Skeletal muscle tissue (tissue), 4 donors: ENCODE measurements around the gene LTC4S. TPM values are rescaled to one million over a fixed set of nuclear protein-coding genes. Genes with fewer than 3 reads are reported as not detected.
"Not testable (repeated sequence)": the region's sequence is repeated elsewhere in the genome, so short reads cannot be mapped to it uniquely, and the experiment has no call there.

Experiments
- H3K27ac ChIP-seq: one replicate; pipeline ENCODE4 v1.7.0; 2013; ENCODE audit warnings: mild to moderate bottlenecking, low read depth, low read length, inconsistent platforms
- H3K27me3 ChIP-seq, 3 donors: one replicate each; pipeline ENCODE4 v1.7.0; 2013; ENCODE audit warnings: low read length in 3 of 3; ENCODE audit not compliant: control insufficient read depth in 3 of 3, insufficient read depth in 3 of 3
- H3K36me3 ChIP-seq, 3 donors: one replicate each; pipeline ENCODE4 v1.7.0; 2013; ENCODE audit warnings: low read length in 3 of 3; ENCODE audit not compliant: control insufficient read depth in 3 of 3, insufficient read depth in 3 of 3
- H3K4me1 ChIP-seq, 3 donors: one replicate each; pipeline ENCODE4 v1.7.0; 2013; ENCODE audit warnings: low read length in 3 of 3, mild to moderate bottlenecking in 3 of 3; ENCODE audit not compliant: control insufficient read depth in 3 of 3, insufficient read depth in 3 of 3
- H3K4me3 ChIP-seq, 3 donors: one replicate each; pipeline ENCODE4 v1.7.0; 2013; ENCODE audit warnings: low read length in 3 of 3
- H3K9ac ChIP-seq, 3 donors: one replicate each; pipeline ENCODE4 v1.7.0; 2013; ENCODE audit warnings: low read length in 3 of 3, mild to moderate bottlenecking in 3 of 3, moderate library complexity in 2 of 3, low read depth in 1 of 3
- H3K9me3 ChIP-seq, 3 donors: one replicate each; pipeline ENCODE4 v1.7.0; 2013; ENCODE audit warnings: low read length in 3 of 3; ENCODE audit not compliant: control insufficient read depth in 3 of 3
- total RNA-seq: library from RNA; depleted of rRNA; stranded (reverse); fragments of >200 nt; gene quantifications from one replicate; pipeline ENCODE4 v1.2.3, GENCODE V29; 2014
- donor health status: Osteomylitis.

Gene LTC4S
- total RNA-seq, 1 donor from 2014 or later: 3.7 TPM

DNA sequence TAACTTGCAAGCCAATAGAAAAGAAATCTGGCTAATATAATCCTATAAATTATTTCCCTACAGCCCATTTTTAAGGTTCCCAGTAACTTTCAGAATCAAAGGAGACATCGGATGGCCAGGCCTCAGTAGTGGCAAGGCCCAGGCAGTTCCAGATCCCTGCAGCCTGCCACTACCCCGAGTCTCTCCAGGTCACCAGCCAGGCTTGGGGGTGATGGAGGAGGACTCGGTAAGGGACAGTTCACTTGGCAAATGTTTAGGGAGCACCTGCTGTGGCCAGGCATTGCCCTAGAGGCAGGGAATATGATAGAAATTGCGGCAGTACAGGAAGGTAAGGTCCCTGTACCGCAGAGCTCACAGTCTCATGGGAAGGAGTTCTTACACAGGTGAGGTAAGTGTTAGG lies 15.2 kb upstream of the LTC4S start:
- Histone ChIP-seq H3K27me3 (no peaks in the 10 kb centered on the region), H3K4me3 (no peak overlapping the region), H3K4me1 (no peaks in the 10 kb centered on the region), H3K9me3 (no peaks in the 10 kb centered on the region), H3K9ac (no peak overlapping the region), H3K27ac (no peak overlapping the region), H3K36me3 (peaks cover 44 to 54% (median 45%) of the 10 kb centered on the region in 3 donors)

DNA sequence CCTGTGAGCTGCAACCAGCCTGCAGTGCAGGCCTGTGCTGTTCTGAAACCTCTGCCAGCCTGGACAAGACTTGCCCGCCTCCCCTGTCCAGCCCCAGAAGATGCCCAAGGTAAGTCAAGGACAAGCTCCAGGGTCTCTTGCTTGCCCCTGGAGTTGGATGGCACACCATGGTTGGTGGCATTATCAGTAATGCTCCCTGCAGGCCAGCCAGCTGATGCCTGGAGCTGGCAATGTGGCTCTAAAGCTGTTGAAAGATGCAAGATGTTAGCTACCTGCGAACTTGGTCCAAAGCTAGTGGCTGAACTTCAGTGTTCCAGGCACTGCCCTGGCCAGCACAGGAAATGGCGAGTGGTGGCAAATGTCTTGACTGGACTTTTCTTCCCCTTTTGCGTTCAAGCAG lies 14.0 kb upstream of the LTC4S start:
- Histone ChIP-seq H3K4me3 (no peak overlapping the region), H3K27me3 (no peaks in the 10 kb centered on the region), H3K36me3 (peaks cover 34 to 42% (median 39%) of the 10 kb centered on the region in 3 donors)

DNA sequence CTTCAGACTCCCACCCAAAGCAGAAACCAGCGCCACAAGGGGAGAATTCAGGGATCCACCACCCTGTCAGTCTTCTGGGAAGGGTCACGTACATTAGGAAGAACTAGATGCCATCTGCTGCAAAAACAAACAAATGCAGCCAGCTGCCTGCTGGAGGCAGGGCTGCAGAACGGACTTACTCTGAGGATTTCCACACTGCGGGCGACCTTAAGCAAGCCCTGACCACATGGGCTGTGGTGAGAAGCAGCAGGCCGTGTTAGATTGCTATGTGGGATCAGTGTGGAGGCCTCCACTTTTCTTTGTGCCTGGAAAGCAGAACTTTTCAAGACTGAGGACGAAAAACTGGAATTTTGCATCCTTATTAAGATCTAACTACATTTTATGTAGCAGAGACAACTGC lies 13.4 kb upstream of the LTC4S start:
- H3K9ac ChIP-seq: no peak overlapping the region
- H3K36me3 ChIP-seq: peaks cover 30 to 39% (median 39%) of the 10 kb centered on the region in 3 donors
- no peaks in the 10 kb centered on the region for H3K4me1 ChIP-seq
- H3K4me3 ChIP-seq: no peak overlapping the region
- H3K27me3 ChIP-seq: no peaks in the 10 kb centered on the region
- no peaks in the 10 kb centered on the region for H3K9me3 ChIP-seq
- H3K27ac ChIP-seq: no peak overlapping the region

More for the DNA sequence above, 14.0 kb upstream of the LTC4S start:
- H3K9ac ChIP-seq: no peak overlapping the region
- H3K9me3 ChIP-seq: no peaks in the 10 kb centered on the region
- H3K27ac ChIP-seq: no peak overlapping the region
- no peaks in the 10 kb centered on the region for H3K4me1 ChIP-seq

DNA sequence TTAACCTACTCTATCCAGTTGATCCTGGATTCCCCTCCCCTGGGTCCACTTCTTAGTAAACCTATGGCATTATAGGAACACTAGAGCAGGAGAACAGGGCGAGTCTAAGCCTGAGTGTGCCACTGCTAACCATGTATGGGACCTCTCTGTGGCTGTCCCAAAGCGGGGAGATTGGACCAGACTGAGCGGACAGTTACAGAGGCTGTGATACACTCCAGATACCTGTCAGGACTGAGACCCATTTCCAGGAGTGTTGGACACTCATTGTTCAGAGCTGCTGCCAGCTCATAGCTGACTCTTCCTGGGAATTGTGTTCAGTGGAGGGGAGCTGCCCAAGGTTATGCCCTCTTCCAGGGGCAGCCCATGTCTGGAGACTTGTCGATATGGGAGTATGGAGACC lies 11.9 kb upstream of the LTC4S start:
- no peaks in the 10 kb centered on the region for H3K27me3 ChIP-seq
- H3K27ac ChIP-seq: no peak overlapping the region
- no peak overlapping the region for H3K4me3 ChIP-seq
- no peaks in the 10 kb centered on the region for H3K4me1 ChIP-seq
- no peaks in the 10 kb centered on the region for H3K9me3 ChIP-seq
- no peak overlapping the region for H3K9ac ChIP-seq
- H3K36me3 ChIP-seq: peaks cover 20 to 29% (median 27%) of the 10 kb centered on the region in 3 donors

DNA sequence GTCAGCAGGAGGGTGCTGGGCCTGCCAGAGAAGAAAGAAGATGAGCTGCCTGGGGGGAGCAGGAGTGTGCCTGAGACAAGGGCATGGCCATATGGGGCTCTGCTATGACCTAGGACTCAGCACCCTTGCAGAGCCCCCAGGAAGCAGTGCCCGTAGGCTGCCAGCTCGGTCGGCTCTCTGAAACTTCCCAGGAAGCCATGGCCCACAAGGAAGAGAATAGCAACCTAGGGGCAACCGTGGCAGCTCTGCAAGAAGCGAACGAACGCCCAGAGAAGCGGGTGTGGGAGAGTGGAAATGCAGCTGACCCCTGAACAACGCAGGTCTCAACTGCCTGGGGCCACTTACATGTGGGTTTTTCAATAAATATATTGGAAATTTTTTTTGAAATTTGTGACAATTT lies 10.7 kb upstream of the LTC4S start:
- Histone ChIP-seq H3K4me3 (no peak overlapping the region), H3K27me3 (no peaks in the 10 kb centered on the region), H3K9ac (no peak overlapping the region), H3K36me3 (peaks cover 13 to 26% (median 18%) of the 10 kb centered on the region in 3 donors), H3K9me3 (no peaks in the 10 kb centered on the region), H3K27ac (no peak overlapping the region), H3K4me1 (peaks cover 0 to under 1% (median 0%) of the 10 kb centered on the region in 3 donors)

DNA sequence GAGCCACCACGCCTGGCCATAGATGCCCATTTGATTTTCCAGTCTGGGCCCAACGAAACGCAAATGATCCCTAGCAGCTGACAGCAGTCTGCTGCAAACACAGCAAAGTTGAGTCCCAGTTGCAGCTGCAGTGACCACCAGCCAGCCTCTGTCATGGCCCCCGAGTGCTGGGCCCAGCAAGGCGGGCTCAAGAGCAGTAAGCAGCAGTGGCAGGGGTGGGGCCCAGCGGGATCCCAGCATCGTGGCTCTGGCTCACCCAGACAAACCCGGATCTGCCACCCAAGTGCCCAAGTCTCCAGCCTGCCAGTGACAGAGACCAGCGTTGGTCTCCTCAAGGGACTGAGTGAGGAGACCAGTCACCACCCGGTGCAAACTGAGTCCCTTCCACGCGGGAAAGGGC lies 6.9 kb upstream of the LTC4S start:
- no peak overlapping the region for H3K9ac ChIP-seq
- H3K4me1 ChIP-seq: peaks cover 0 to 3% (median under 1%) of the 10 kb centered on the region in 3 donors
- no peak overlapping the region for H3K4me3 ChIP-seq
- H3K36me3 ChIP-seq: peaks cover 0 to 8% (median 4%) of the 10 kb centered on the region in 3 donors
- no peaks in the 10 kb centered on the region for H3K27me3 ChIP-seq
- H3K9me3 ChIP-seq: no peaks in the 10 kb centered on the region
- no peak overlapping the region for H3K27ac ChIP-seq

DNA sequence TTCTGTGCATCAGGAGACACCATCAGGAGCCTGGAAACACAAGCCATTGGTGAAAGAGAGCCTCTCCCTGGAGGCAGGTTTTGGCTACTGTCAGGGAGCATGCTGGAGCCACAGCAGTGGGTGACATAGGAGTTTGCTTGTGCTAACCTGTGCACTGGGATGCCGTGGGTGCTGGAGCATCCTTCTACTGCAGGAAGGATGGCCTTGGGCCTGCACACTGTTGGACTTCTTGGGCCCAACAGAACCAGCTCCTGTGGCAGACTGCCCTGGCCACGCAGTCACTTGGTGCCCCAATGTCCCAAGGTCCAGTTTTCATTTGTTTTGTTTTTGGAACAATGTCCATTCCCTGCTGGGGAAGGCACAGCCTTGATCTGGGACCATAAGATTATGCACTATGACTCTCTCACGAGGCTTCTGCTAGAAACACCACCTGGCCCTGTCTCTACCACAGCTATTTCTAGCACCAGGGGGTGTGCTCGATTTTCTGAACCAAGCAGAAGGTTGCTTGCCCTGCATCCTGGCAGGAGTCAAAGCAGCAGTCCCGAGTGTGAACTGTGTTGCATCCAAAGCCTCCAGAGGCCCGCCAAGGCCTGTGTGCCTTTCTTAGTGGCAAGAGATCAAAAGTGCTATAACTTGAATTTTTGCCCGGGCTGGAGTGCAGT lies 5.5 kb upstream of the LTC4S start:
- Histone ChIP-seq H3K4me3 (no peak overlapping the region), H3K27me3 (no peaks in the 10 kb centered on the region), H3K4me1 (peaks cover 10 to 14% (median 10%) of the 10 kb centered on the region in 3 donors), H3K36me3 (peaks cover 0 to 6% (median 5%) of the 10 kb centered on the region in 3 donors), H3K9ac (no peak overlapping the region), H3K9me3 (no peaks in the 10 kb centered on the region), H3K27ac (no peak overlapping the region)

DNA sequence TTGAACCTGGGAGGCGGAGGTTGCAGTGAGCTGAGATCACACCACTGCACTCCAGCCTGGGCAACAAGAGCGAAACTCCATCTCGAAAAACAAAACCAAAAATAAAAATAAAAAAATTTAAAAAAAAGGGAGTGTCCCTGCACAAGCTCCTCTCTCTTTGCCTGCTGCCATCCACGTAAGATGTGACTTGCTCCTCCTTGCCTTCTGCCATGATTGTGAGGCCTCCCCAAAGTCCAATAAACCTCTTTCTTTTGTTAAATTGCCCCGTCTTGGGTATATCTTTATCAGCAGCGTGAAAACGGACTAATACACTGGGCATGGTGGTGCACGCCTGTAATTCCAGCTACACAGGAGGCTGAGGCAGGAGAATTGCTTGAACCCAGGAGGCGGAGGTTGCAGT lies 4.5 kb upstream of the LTC4S start:
- H3K27me3 ChIP-seq, H3K36me3 ChIP-seq, H3K27ac ChIP-seq, H3K9ac ChIP-seq, H3K4me3 ChIP-seq, H3K9me3 ChIP-seq: not testable (repeated sequence)
- peaks cover 19 to 23% (median 20%) of the 10 kb centered on the region in 3 donors for H3K4me1 ChIP-seq

DNA sequence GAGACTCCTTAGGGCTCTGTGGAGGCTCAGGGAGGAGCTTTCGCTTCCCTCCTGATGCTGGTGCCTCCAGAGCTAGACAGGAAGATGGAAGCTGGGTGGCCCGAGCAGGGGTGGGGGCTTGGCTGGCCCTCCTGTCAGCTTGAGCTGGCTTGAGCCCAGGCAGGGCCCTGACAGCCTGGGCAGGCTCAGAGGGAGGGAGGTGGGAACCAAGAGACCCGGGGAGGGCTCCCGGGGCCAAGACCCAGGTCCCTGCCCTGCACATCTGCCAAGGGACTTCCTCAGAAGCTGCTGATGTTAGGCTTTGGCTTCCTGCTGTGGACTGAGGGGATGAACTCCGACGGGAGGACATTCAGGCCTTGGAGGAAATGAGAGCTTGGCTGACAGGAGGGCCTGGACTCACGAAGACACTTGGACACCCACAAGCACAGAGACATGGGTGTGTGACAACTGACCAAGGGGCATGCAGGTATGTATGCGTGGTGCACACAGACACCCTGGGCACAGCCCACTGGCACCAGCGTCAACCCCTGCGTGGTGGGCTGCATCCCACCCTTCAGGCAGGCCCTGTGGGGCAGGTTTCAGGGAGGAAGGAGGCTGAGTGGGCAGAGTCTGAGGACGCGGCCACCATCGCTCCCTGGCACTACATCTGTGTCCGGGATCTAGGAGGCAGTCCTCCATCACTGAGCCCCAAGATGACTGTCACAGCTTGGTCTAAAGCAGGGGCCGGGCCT lies 1.7 kb upstream of the LTC4S start:
- Histone ChIP-seq H3K4me3 (no peak overlapping the region), H3K27ac (peak overlapping the region; percentile 44), H3K27me3 (no peaks in the 10 kb centered on the region), H3K36me3 (peaks cover 2 to 7% (median 6%) of the 10 kb centered on the region in 3 donors), H3K9me3 (no peaks in the 10 kb centered on the region), H3K9ac (peak overlapping the region in 1 of 3 donors; percentile 25), H3K4me1 (peaks cover 31 to 48% (median 41%) of the 10 kb centered on the region in 3 donors)
